ENCODE results near the gene SLC23A2. TPM values are rescaled to one million over a fixed set of nuclear protein-coding genes. Genes with fewer than 3 reads are reported as not detected.

SLC23A2 gene
- total RNA-seq, 1 donor from 2014 or later, result 19.2 TPM

- no peaks in the 10 kb centered on the region for H3K4me1 ChIP-seq
- H3K36me3 ChIP-seq, result peaks cover 84% of the 10 kb centered on the region
- DNase-seq (no peak), ATAC-seq (no peak)
- intact Hi-C loops (cut with DNase I), result no loop called here
- no peak for TF ChIP-seq CTCF (IDR thresholded peaks at IDR 0.05)
- H3K27me3 ChIP-seq (ENCODE audit: low read depth), result no peaks in the 10 kb centered on the region
- H3K9me3 ChIP-seq, result no peaks in the 10 kb centered on the region
- no peak overlapping the region for H3K27ac ChIP-seq
- no peak overlapping the region for H3K4me3 ChIP-seq
Observed at GRCh38 chr20:4861961-4862360, 139.3 kb downstream of the SLC23A2 start.

- Histone ChIP-seq H3K4me1 (no peaks in the 10 kb centered on the region), H3K4me3 (no peak overlapping the region), H3K36me3 (peaks cover 77% of the 10 kb centered on the region), H3K27me3 (ENCODE audit: low read depth) (no peaks in the 10 kb centered on the region), H3K27ac (no peak overlapping the region), H3K9me3 (no peaks in the 10 kb centered on the region)
- no peak for ATAC-seq
- intact Hi-C loops (cut with DNase I), result no loop called here
- no peak for TF ChIP-seq CTCF (IDR thresholded peaks at IDR 0.05)
- no peak for DNase-seq
Observed at GRCh38 chr20:4858000-4858399, 143.3 kb downstream of the SLC23A2 start.

GRCh38 chr20:4856022-4856755 is 145.1 kb downstream of the SLC23A2 start:
- H3K27ac ChIP-seq, result peak overlapping the region; percentile 18
- H3K4me3 ChIP-seq, result no peak overlapping the region
- no peaks in the 10 kb centered on the region for H3K4me1 ChIP-seq
- ATAC-seq, result no peak
- DNase-seq, result no peak
- no peaks in the 10 kb centered on the region for H3K27me3 ChIP-seq (ENCODE audit: low read depth)
- no peak for TF ChIP-seq CTCF (IDR thresholded peaks at IDR 0.05)
- intact Hi-C loops (cut with DNase I), result no loop called here
- H3K36me3 ChIP-seq, result peaks cover 59% of the 10 kb centered on the region
- H3K9me3 ChIP-seq, result no peaks in the 10 kb centered on the region

- Histone ChIP-seq H3K36me3 (peaks cover 53% of the 10 kb centered on the region), H3K9me3 (no peaks in the 10 kb centered on the region), H3K4me1 (no peaks in the 10 kb centered on the region), H3K4me3 (no peak overlapping the region), H3K27ac (no peak overlapping the region), H3K27me3 (ENCODE audit: low read depth) (no peaks in the 10 kb centered on the region)
- no peak for TF ChIP-seq CTCF (IDR thresholded peaks at IDR 0.05)
- intact Hi-C loops (cut with DNase I), result no loop called here
- ATAC-seq, result no peak
- DNase-seq, result no peak
Observed at GRCh38 chr20:4855555-4855954, 145.8 kb downstream of the SLC23A2 start.

- ATAC-seq, result no peak
- Histone ChIP-seq H3K9me3 (no peaks in the 10 kb centered on the region), H3K4me1 (no peaks in the 10 kb centered on the region), H3K4me3 (no peak overlapping the region), H3K27me3 (ENCODE audit: low read depth) (no peaks in the 10 kb centered on the region), H3K36me3 (peaks cover 48% of the 10 kb centered on the region), H3K27ac (no peak overlapping the region)
- TF ChIP-seq CTCF (IDR thresholded peaks at IDR 0.05), result no peak
- intact Hi-C loops (cut with DNase I), result no loop called here
- DNase-seq, result no peak
Observed at GRCh38 chr20:4855097-4855496, 146.2 kb downstream of the SLC23A2 start.

All from lower lobe of right lung (tissue), 2 donors.